Measurements from ENCODE around the gene KIFC1.
A peak's percentile ranks its signal among the peaks of the same experiment; 100 is the strongest.

The KIFC1 gene

DNA sequence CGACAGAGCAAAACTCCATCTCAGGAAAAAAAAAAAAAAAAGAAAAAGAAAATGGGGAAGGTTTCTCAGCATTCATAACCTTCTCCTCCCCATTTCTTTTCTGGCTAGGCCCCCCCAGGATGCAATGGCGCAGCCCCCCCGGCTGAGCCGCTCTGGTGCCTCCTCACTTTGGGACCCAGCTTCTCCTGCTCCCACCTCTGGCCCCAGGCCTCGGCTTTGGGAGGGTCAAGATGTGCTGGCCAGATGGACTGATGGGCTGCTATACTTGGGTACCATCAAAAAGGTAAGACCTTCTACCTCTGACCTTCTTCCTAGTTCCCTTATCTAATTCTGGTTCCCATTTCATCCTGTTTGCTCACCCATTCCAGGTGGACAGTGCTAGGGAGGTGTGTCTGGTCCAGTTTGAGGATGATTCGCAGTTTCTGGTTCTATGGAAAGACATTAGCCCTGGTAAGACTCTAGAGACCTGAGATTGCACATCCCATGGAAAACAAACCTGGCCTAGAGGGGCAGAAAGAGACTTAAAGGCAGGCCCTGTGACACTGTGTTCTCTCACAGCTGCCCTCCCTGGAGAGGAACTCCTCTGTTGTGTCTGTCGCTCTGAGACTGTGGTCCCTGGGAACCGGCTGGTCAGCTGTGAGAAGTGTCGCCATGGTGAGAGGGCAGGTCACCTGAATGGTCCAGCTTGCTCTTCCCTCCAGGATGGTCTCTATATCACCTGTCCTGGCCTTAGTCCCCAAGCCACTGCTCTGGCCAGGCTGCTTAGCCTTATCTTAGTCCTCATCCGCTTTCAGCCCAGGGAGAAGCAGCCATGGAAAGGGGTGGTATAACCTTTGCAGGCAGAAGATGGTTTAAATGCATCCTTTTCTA, 20.8 kb downstream of the KIFC1 start:
- no peak for DNase-seq

DNA sequence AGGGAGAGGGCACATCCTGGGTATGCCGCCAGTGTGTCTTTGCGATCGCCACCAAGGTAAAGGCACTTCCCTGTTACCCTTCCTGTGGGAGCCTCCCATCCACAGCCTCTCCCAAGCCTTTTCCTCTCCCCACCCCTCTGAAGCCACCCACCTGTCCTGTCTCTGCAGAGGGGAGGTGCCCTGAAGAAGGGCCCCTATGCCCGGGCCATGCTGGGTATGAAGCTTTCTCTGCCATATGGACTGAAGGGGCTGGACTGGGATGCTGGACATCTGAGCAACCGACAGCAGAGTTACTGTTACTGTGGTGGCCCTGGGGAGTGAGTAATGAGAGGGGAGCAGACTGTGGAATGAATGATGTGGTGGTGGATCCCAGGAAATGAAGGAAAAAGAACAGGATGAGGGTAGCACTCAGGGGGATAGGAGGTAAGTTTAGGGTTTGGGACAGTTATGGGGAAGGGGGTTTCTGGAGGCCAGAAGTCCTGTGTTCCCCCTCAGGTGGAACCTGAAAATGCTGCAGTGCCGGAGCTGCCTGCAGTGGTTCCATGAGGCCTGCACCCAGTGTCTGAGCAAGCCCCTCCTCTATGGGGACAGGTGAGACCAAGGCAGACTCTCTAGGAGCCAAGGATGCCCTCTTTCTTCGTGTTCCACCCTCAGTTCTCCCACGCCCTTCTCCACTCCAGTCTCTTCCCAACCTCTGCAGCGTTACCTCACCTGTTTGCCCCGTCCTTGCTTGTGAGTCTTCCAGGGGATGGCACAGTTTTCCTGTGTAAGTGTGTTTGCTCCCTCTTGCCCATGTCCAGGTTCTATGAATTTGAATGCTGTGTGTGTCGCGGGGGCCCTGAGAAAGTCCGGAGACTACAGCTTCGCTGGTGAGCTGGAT, 21.9 kb downstream of the KIFC1 start:
- DNase-seq: no peak

DNA sequence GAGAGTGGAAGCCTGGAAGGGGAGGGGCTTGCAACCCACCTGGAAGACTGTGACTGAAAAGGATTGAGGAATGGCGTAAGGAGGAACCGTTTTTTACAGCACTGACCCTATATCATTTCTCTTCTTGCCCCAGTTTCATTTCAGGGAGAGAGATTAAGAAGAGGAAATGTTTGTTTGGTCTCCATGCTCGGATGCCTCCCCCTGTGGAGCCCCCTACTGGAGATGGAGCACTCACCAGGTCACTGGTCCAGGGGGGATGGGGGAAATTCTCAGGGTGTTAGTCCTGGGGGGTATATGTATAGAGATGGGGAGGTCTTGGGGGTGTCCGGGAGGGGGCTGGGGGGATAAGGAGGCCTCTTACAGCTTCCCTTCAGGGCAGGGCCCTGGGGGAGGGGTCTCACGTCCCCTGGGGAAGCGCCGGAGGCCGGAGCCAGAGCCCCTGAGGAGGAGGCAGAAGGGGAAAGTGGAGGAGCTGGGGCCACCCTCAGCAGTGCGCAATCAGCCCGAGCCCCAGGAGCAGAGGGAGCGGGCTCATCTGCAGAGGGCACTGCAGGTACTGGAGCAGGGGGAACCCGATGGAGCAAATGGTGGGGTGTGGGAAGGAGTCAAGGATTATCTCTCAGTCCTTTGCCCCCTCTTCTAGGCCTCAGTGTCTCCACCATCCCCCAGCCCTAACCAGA, 23.1 kb downstream of the KIFC1 start:
- no peak for DNase-seq

DNA sequence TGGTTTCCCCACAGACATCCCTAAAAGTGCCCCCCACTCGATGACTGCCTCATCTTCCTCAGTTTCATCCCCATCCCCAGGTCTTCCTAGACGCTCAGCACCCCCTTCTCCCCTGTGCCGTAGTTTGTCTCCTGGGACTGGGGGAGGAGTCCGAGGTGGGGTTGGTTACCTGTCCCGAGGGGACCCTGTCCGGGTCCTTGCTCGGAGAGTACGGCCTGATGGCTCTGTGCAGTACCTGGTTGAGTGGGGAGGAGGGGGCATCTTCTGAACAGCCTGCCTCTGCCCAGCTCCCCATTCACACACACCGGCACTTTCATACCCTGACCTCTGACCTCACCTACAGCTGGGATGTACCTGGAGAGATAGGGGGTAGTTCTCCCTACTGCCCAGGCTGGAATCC, 24.2 kb downstream of the KIFC1 start:
- DNase-seq: no peak

DNA sequence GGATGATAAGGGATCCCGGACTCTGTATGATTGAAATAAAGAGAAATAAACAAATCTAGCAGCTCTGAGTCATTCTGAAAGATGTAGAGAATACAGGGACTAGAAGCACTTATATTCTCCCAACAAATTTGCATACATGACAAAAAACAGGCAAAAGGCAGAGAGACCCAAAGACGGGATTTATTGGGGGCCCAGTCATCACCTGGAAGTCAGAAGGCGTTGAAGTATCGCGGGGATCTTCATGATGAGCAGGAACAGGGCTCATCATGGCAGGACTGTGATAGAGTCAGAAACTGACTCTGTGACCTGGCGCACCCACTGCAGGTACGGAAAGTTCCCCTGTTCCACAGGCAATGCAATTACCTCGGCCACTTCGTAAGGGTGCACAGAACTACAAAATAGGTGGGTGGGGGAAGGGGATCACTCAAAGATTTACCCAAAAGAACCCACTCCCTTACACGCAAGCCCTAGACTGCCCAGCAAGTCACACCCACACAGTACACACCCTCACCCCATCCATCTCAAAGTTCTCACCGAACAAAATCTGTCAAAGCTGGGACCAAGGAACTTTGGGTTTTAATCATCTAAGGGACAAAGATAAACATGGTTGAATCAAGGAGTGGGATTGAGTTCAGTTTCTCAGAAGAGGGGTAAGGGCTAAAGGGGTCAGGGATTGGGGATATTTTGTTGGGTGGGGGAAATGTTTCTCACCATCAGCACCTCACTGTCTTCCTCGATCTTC, 24.9 kb downstream of the KIFC1 start:
- peak in 1 of 2 donors; percentile 49 for DNase-seq

DNA sequence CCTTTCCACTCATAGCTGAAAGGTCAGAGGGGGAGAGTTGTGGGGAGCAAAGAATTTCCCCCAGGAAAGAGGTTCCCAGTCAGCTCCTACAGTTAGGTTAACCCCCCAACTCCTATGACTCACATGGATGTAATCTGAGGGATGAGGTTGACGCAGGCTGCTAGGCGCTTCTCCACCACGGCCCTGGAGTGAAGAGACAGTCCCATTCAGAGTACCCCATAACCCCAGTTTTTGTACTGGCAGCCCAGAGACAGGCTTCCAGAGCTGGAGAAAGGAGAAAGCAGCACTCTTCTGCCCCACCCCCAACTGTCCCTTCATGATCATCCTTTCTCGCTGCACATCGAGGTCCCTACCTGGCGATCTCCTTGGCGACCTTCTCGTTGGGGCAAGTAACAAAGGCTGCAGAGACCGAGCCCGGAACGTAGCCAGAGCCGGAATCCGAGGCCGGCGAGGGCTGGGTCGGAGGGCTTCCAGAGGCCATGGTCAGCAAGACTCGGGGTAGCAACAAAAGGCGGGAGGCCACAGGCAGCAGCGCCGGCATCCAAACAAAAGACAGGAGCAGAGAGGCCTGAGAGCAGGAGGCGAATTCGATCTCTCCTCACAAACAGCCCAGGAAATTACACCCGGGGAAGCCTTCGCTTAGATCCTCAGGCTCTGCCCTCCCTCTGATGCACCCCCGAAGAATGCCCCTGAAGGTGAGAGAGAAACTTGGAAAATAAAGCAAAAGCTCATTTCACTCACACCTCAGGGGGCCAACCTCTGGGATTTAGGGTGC, 25.7 kb downstream of the KIFC1 start:
- DNase-seq: no peak

DNA sequence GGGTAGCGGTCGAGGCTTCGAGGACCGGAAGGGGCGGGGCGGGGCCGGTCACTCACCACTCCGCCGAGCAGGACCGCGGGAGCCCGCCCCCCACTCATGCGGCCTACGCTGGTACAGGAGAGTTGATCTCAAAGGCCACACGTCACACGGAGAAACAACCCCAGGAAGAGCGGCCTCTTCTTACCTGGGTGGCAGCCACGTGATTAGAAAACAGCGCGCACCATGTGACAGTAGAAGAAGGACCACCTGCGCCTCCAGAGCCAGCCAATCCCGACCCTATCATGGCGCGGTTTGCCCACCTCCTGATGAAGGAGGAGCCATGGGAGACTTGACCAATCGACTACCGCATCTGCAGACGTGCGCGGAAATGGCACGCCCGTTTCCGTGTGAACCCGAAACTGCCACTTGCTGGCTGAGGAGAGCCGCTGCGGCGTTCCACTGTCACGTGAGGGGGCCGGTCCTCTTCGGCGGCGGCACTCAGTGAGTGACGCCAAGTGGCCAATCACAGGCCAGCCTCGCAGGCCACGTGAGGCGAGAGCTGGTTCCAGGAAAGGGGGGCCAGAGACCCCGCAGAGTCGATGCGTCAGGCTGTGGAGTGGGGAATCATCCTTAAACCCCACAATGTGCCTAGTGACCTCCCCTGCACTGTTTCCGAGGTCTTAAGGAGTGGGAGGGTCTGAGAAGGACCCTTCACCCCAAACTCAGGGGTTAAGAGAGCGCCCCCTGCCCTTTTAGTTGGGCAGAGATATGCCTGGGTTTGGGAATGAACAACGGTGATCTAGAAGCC, 26.5 kb downstream of the KIFC1 start, which contains the start of gene CUTA:
Gene CUTA, minus strand, starts transcription at position 205 of the 787 bp plus-strand sequence. Its CDS starts 107 bp downstream, at position 98.
- DNase-seq: peak; percentile 97 to 98

DNA sequence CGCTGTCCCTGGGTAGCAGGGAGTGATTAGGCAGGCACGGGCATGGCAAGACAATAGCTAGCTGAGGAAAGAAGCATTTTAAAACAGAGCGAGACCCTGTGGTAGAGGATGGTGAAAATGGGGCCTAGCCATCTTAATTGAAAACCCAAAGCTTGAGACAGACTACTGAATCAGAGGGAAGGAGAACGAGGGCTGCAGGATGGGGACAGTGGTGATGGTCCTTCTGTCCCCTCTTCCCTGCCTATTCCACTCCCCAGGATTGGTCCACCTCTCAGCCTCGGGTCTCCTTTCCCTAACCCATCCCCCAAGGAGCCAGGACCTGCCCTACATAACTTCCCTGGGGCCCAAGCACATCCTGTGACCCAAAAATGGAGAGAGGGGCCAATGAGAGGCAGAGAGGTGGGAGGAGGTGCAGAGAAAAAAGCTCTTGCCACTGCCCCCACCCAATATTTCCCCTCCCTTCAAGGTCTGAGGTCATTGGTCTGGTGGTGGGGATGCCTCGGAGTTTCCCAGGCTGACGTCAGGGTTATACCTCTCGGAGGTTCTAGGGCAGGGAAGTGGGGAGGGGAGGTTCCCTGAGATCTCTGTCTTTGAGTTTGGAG, 27.2 kb downstream of the KIFC1 start:
- DNase-seq: peak; percentile 56 to 61

DNA sequence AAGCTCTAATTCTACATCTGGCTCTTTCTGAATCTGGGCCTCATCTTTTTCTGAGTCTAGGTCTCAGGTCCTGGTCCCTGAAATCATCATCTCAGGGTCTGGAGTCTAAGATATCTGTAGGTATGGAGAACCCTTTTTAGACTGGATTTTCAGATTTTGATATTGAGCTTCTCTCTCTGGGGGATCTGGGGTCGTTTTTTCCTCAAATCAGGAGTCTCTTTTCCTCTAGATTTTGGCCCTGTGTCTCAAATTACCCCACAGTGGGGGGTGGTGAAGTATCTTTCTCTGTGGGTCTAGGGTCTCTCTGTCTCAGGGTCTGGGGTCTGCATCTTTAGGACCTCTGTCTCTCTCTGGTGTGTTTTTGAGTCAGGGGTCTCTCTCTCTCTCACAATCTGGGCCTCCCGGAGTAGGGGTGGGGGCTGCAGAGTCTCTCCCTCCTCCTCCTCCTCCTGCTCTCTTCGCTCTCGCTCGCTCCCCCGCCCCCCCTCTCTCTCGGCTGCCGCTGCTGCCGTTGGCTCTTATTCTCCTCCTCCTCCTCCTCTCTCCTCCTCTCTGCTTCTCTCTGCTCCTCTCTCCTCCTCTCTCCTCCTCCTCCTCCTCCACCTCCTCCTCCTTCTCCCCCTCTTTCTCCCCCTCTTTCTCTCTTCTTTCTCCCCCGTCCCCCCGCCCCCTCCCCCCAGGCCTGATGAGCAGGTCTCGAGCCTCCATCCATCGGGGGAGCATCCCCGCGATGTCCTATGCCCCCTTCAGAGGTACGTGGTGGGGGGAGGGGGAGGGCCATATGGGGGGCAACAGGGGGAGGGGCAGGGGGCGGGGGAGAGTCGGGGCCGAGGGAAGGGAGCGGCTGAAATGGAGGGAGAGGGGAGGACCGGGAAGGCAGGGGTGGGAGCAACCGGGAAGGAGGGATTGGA, 28.2 kb downstream of the KIFC1 start, which contains the start of gene SYNGAP1:
Gene SYNGAP1, plus strand, starts transcription at position 486 of the 911 bp plus-strand sequence. Its CDS starts 200 bp downstream, at position 686.
- peak; percentile 64 for DNase-seq

DNA sequence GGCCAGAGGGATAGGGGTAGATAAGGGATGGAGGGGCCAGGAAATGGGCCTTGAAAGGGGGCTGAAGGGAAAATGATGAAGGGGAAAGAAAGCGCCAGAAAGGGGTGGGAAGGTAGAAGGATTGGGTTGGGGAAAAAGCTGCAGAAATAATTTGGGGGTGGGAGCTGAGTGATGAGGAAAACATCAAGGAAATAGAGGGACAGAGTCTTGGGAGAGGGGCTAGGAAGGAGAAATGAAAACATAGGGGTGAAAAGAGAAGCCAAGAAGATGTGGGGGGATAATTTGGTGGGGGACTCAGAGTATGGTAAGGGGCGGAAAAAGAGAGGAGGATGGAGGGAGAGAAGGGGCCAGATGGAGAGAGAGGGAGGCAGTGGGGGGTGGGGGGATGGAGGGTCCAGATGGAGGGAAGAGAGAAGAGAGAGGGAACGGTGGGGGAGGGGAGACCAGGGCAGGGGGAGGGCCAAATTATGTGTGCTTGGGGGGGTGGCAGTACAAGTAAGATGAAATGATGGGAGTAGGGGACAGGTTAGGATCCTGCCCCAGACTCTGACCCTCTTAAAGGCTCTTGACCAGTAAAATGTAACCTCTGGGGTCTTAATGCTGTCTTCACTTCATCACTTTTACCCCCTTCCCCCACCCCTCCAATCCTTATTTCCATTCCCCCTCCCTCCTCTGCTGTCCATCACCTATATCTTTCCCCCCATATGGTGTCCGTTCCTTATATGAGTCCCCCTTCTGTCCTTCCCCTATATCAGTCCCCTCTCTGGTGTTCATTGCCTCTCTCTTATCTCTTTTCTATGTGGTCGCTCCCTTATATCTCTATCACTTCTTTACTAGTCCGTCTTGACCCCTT, 29.1 kb downstream of the KIFC1 start:
- no peak for DNase-seq

DNA sequence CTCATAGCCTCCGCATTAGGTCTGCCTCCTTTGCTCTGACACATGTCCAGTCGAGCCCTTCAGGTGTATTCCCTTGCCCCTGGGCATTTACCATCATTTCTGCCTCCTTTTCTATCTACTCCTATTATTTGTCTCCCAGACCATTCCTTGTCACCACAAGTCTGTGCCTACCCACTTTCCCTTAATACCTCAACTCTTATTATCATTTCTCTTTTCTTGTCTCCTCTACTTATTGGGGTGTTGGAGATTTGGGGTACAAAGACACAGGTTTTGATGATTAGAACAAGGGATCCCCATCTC, 29.7 kb downstream of the KIFC1 start:
- no peak for DNase-seq

DNA sequence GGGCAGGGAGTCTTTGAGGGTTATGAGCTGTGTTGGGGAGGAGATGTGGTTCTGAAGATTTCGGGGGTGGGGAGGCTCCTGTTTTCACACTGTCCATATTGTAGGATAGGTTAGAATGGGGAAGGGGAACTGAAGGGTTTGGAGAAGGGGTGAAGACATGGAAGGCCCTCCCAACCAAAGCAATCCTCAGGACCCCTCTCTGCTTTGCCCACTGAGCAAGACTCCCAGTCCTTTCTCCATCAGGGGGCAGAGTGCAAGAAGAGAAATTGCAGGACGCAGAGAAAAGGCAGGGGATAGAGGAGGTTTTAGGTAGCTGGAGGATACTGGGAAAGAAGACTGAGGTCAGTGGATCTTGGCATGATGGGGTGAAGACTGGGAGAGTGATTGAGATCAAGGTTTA, 32.2 kb downstream of the KIFC1 start:
- DNase-seq: no peak

DNA sequence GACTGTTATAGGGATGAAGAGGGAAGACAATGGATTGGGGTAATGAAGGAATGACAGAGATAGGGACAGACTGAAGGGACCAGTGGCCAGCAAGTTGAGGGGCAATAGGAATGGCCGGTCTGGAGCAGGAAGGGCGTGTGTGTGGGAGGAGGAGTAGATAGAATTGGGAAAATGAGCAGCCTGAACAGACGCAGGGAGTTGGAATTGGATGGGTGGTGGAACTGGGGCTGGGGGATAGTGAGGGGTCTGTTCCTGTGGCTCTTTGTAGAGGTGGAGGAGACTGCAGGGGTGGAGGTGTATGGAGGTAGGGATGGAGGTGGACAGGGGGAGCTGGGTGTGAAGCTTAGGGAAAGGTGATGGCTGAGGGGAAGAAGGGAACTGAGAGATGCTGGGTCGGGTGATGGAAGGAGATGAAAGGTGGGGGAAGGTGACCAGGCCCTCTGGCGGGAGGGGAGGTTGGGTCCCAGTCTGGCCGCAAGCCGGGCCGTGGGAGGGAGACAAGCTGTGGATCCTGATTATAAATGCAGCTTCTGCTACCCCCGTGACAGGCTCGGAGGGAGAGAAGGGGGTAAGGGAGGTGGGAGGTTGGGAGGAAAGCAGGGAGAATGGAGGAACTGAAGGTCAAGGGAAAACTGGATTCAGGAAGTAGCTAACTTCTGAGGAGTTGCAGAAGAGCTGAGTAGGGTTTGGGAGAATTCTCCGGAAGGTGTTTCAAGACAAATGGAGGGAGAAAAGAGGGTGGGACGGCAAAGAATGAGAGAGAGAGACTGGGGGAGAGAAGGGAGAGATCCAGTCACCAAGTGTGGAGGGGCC, 33.4 kb downstream of the KIFC1 start:
- no peak for DNase-seq

DNA sequence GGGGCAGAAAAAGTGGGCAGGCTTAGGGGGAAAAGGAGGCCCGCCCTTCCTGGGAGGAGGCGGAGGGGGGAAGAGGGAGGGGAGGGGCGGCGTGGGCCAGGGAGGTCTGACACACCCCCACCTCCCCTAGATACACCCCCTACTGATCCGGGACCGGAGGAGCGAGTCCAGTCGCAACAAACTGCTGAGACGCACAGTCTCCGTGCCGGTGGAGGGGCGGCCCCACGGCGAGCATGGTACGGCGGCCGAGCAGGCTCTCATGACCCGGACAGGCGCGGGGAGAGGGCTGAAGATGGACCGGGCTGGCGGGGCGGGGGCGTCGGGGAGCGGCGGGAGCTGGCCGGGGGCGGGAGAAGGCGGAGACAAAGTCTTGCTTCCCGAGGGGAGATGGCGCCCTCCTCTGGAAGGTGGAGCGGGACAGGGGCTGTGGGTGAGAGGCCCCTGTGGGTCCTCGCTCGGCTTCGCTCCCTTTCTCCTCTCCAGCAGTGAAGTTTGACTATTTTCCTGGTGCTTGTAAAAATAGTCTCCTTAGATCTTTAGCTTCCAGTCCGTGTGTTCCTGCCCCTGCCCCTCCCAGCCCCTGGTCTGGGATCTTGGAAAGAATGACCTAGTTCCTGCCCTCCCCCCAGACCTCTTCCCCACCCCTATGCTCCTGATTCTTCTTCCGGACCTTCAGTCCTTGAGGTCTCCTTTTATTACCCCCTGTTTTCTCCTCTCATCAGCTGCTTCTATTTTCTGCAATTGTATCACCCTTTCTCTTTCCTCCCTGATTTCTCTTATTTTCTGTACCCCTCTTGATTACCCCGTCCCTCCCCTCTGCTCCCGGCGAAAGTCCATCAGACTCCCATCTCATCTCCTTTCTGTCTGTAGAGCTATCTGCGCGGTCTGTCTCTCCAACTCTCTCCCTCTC, 34.3 kb downstream of the KIFC1 start:
- peak; percentile 81 to 88 for DNase-seq

DNA sequence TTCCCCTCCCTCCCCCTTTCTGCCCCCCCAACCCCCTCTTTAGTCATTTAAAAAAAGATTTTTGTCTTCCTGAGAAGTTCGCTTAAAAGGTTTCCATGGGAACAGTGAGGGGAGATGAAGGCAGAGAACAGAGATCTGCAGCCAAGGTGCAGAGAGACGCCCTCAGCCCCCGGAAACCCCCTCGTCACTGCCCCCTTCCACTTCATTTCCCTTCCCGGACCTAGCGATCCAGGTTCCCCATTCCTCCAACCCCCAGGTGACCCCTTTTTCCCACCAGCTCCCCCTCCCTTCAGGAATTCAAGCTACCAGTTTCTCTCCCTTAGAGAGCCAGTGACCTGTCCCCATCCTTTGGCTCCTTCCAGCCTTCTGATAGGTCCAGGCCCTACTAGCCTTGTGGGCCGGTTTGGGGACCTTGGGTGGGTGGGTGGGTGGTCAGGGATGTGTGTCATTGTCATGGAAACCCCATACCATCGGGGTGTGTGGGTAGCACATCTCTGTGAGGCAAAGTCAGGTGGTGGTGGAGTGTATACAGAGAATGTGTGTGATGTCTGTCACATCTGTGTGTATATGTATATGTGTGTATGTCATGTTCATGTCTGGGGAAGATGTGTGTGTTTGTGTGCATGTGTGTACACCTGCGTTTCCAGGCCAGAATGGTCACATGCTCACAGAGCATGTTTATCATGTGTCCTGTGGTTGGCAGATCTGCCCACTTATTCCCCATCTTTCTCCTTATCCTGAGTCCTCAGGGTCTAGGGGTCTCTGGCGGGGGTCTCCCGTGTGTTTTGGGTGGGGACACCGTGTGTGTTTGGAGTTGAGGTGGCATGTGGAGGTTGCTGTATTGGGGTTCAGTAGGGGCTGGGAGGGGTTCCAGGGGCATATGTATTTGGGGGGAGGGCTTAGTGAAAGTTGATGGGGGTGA, 35.2 kb downstream of the KIFC1 start:
- no peak for DNase-seq
